Measurements from ENCODE around the gene MYEOV. TPM values are rescaled to one million over a fixed set of nuclear protein-coding genes. Genes with fewer than 3 reads are reported as not detected.

Gene MYEOV
- polyA plus RNA-seq: 0.03 TPM
- long read RNA-seq, donor 1: 0 reads
- long read RNA-seq, donor 2: 0 reads
- long read RNA-seq, donor 3: 0 reads
- long read RNA-seq, donor 4: 0 reads
- long read RNA-seq, donor 5: 0 reads
- long read RNA-seq, donor 6: 0 reads
- long read RNA-seq, donor 7: 0 reads
- long read RNA-seq, donor 8: 0 reads
- long read RNA-seq, donor 9: 0 reads
- long read RNA-seq, donor 10: 0 reads
- long read RNA-seq, donor 11: 0 reads

GRCh38 chr11:69293819-69294505 is at the start of gene MYEOV:
MYEOV (plus strand) TSS chr11:69294155; CDS start chr11:69295355, 1,200 bp downstream.
- H3K4me1 ChIP-seq (ENCODE audit: control insufficient read depth, insufficient read depth, low read length): peaks cover 53% of the 10 kb centered on the region
- no peaks in the 10 kb centered on the region for H3K27me3 ChIP-seq (ENCODE audit: control insufficient read depth, insufficient read depth, low read length)
- no CpG with 5 or more reads among the region's 16 CpGs for WGBS (ENCODE audit: insufficient coverage, low lambda C conversion rate)
- no peaks in the 10 kb centered on the region for H3K36me3 ChIP-seq (ENCODE audit: control insufficient read depth, insufficient read depth, low read length)
- peaks cover 2% of the 10 kb centered on the region for H3K9me3 ChIP-seq (ENCODE audit: control insufficient read depth, low read depth, low read length)
- H3K4me3 ChIP-seq (ENCODE audit: low read length): no peak within 1 kb of the TSS
- H3K27ac ChIP-seq (ENCODE audit: low read length): no peak within 1 kb of the TSS
- peak in 1 of 2 donors; percentile 43 for DNase-seq

- Histone ChIP-seq H3K27ac (ENCODE audit: low read length) (no peak overlapping the region), H3K27me3 (ENCODE audit: control insufficient read depth, insufficient read depth, low read length) (no peaks in the 10 kb centered on the region), H3K36me3 (ENCODE audit: control insufficient read depth, insufficient read depth, low read length) (no peaks in the 10 kb centered on the region), H3K4me3 (ENCODE audit: low read length) (no peak overlapping the region), H3K9me3 (ENCODE audit: control insufficient read depth, low read depth, low read length) (no peaks in the 10 kb centered on the region), H3K4me1 (ENCODE audit: control insufficient read depth, insufficient read depth, low read length) (peaks cover 6% of the 10 kb centered on the region)
- DNase-seq: no peak
- no CpG with 5 or more reads among the region's 3 CpGs for WGBS (ENCODE audit: insufficient coverage, low lambda C conversion rate)
Measured at GRCh38 chr11:69244266-69244665, 49.7 kb upstream of the MYEOV start.

GRCh38 chr11:69245041-69245440 is 48.9 kb upstream of the MYEOV start:
- Histone ChIP-seq H3K27me3 (ENCODE audit: control insufficient read depth, insufficient read depth, low read length) (no peaks in the 10 kb centered on the region), H3K9me3 (ENCODE audit: control insufficient read depth, low read depth, low read length) (no peaks in the 10 kb centered on the region), H3K4me1 (ENCODE audit: control insufficient read depth, insufficient read depth, low read length) (peaks cover 6% of the 10 kb centered on the region), H3K4me3 (ENCODE audit: low read length) (no peak overlapping the region), H3K27ac (ENCODE audit: low read length) (no peak overlapping the region), H3K36me3 (ENCODE audit: control insufficient read depth, insufficient read depth, low read length) (no peaks in the 10 kb centered on the region)
- DNase-seq: no peak
- no CpG with 5 or more reads among the region's 2 CpGs for WGBS (ENCODE audit: insufficient coverage, low lambda C conversion rate)

- no peaks in the 10 kb centered on the region for H3K36me3 ChIP-seq (ENCODE audit: control insufficient read depth, insufficient read depth, low read length)
- H3K4me1 ChIP-seq (ENCODE audit: control insufficient read depth, insufficient read depth, low read length): peaks cover 6% of the 10 kb centered on the region
- peak overlapping the region; percentile 13 for H3K27ac ChIP-seq (ENCODE audit: low read length)
- WGBS (ENCODE audit: insufficient coverage, low lambda C conversion rate): no CpG with 5 or more reads among the region's 16 CpGs
- no peak overlapping the region for H3K4me3 ChIP-seq (ENCODE audit: low read length)
- H3K9me3 ChIP-seq (ENCODE audit: control insufficient read depth, low read depth, low read length): no peaks in the 10 kb centered on the region
- DNase-seq: no peak
- no peaks in the 10 kb centered on the region for H3K27me3 ChIP-seq (ENCODE audit: control insufficient read depth, insufficient read depth, low read length)
Measured at GRCh38 chr11:69245491-69246345, 48.2 kb upstream of the MYEOV start.

- no CpG with 5 or more reads among the region's 35 CpGs for WGBS (ENCODE audit: insufficient coverage, low lambda C conversion rate)
- Histone ChIP-seq H3K4me1 (ENCODE audit: control insufficient read depth, insufficient read depth, low read length) (peaks cover 3% of the 10 kb centered on the region), H3K4me3 (ENCODE audit: low read length) (no peak overlapping the region), H3K9me3 (ENCODE audit: control insufficient read depth, low read depth, low read length) (no peaks in the 10 kb centered on the region), H3K36me3 (ENCODE audit: control insufficient read depth, insufficient read depth, low read length) (no peaks in the 10 kb centered on the region), H3K27ac (ENCODE audit: low read length) (no peak overlapping the region), H3K27me3 (ENCODE audit: control insufficient read depth, insufficient read depth, low read length) (no peaks in the 10 kb centered on the region)
- no peak for DNase-seq
Measured at GRCh38 chr11:69249311-69250185, 44.4 kb upstream of the MYEOV start.

GRCh38 chr11:69250186-69251056 is 43.5 kb upstream of the MYEOV start:
- no peak overlapping the region for H3K27ac ChIP-seq (ENCODE audit: low read length)
- no peak overlapping the region for H3K4me3 ChIP-seq (ENCODE audit: low read length)
- no CpG with 5 or more reads among the region's 16 CpGs for WGBS (ENCODE audit: insufficient coverage, low lambda C conversion rate)
- peaks cover 3% of the 10 kb centered on the region for H3K4me1 ChIP-seq (ENCODE audit: control insufficient read depth, insufficient read depth, low read length)
- no peak for DNase-seq
- H3K36me3 ChIP-seq (ENCODE audit: control insufficient read depth, insufficient read depth, low read length): no peaks in the 10 kb centered on the region
- H3K9me3 ChIP-seq (ENCODE audit: control insufficient read depth, low read depth, low read length): no peaks in the 10 kb centered on the region
- no peaks in the 10 kb centered on the region for H3K27me3 ChIP-seq (ENCODE audit: control insufficient read depth, insufficient read depth, low read length)

GRCh38 chr11:69251057-69251393 is 42.9 kb upstream of the MYEOV start:
- Histone ChIP-seq H3K4me3 (ENCODE audit: low read length) (no peak overlapping the region), H3K27me3 (ENCODE audit: control insufficient read depth, insufficient read depth, low read length) (no peaks in the 10 kb centered on the region), H3K27ac (ENCODE audit: low read length) (no peak overlapping the region), H3K9me3 (ENCODE audit: control insufficient read depth, low read depth, low read length) (no peaks in the 10 kb centered on the region), H3K4me1 (ENCODE audit: control insufficient read depth, insufficient read depth, low read length) (peaks cover 3% of the 10 kb centered on the region), H3K36me3 (ENCODE audit: control insufficient read depth, insufficient read depth, low read length) (no peaks in the 10 kb centered on the region)
- no peak for DNase-seq
- WGBS (ENCODE audit: insufficient coverage, low lambda C conversion rate): no CpG with 5 or more reads among the region's 10 CpGs

- DNase-seq: peak in 1 of 2 donors; percentile 26
- no CpG with 5 or more reads among the region's 31 CpGs for WGBS (ENCODE audit: insufficient coverage, low lambda C conversion rate)
- Histone ChIP-seq H3K36me3 (ENCODE audit: control insufficient read depth, insufficient read depth, low read length) (no peaks in the 10 kb centered on the region), H3K27me3 (ENCODE audit: control insufficient read depth, insufficient read depth, low read length) (no peaks in the 10 kb centered on the region), H3K9me3 (ENCODE audit: control insufficient read depth, low read depth, low read length) (no peaks in the 10 kb centered on the region), H3K4me1 (ENCODE audit: control insufficient read depth, insufficient read depth, low read length) (no peaks in the 10 kb centered on the region), H3K4me3 (ENCODE audit: low read length) (no peak overlapping the region), H3K27ac (ENCODE audit: low read length) (no peak overlapping the region)
Measured at GRCh38 chr11:69251639-69252489, 42.1 kb upstream of the MYEOV start.

GRCh38 chr11:69252490-69252837 is 41.5 kb upstream of the MYEOV start:
- Histone ChIP-seq H3K36me3 (ENCODE audit: control insufficient read depth, insufficient read depth, low read length) (no peaks in the 10 kb centered on the region), H3K27ac (ENCODE audit: low read length) (no peak overlapping the region), H3K4me1 (ENCODE audit: control insufficient read depth, insufficient read depth, low read length) (no peaks in the 10 kb centered on the region), H3K27me3 (ENCODE audit: control insufficient read depth, insufficient read depth, low read length) (no peaks in the 10 kb centered on the region), H3K9me3 (ENCODE audit: control insufficient read depth, low read depth, low read length) (no peaks in the 10 kb centered on the region), H3K4me3 (ENCODE audit: low read length) (no peak overlapping the region)
- DNase-seq: no peak
- no CpG with 5 or more reads among the region's 9 CpGs for WGBS (ENCODE audit: insufficient coverage, low lambda C conversion rate)
